Sigmoid colon (tissue), 4 donors: ENCODE measurements around the gene GNE.
"Not testable (repeated sequence)": the region's sequence is repeated elsewhere in the genome, so short reads cannot be mapped to it uniquely, and the experiment has no call there.

Source experiments
- EP300 ChIP-seq, 4 donors: sonication (generic); formaldehyde crosslinking; IDR thresholded peaks; one replicate each; pipeline ENCODE4 v1.6.1; 2017; ENCODE audit warnings: antibody characterized with exemption in 4 of 4
- POLR2A ChIP-seq, 2 donors: fragments of 450-650 bp; IDR thresholded peaks; one replicate each; pipeline ENCODE4 v1.6.1; 2016; ENCODE audit warnings: antibody characterized with exemption in 2 of 2, mild to moderate bottlenecking in 2 of 2, moderate library complexity in 2 of 2
- POLR2AphosphoS5 ChIP-seq, 4 donors: sonication (generic); formaldehyde crosslinking; IDR thresholded peaks; one replicate each; pipeline ENCODE4 v1.6.1; 2017; ENCODE audit warnings: antibody characterized with exemption in 4 of 4
- TF ChIP-seq, protein P1 (sequence below), 4 experiments: fragments of 450-650 bp in 3 of 4; fragments of 200-600 bp in 1 of 4; IDR thresholded peaks; one replicate each; pipeline ENCODE4 v1.5.1; 2016 to 2019; ENCODE audit warnings: antibody characterized with exemption in 4 of 4, mild to moderate bottlenecking in 3 of 4, moderate library complexity in 2 of 4

DNA sequence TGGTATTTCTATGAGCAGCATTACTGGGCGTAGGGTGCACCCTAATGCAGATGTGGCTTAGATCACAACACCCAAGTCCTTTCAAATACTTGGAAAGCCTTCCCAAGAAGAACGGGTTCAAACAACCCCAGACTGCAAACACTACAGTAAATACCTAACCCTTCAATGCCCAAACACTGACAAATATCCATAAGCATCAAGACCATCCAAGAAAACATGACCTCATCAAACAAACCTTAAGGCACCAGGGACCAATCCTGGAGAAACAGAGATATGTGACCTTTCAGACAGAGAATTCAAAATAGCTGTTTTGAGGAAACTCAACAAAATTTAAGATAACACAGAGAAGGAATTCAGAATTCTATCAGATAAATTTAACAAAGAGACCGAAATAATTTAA is 83.0 kb downstream of the GNE start:
- TF ChIP-seq POLR2A, EP300, POLR2AphosphoS5 (IDR thresholded peaks at IDR 0.05): not testable (repeated sequence)
- TF ChIP-seq, protein P1, sequence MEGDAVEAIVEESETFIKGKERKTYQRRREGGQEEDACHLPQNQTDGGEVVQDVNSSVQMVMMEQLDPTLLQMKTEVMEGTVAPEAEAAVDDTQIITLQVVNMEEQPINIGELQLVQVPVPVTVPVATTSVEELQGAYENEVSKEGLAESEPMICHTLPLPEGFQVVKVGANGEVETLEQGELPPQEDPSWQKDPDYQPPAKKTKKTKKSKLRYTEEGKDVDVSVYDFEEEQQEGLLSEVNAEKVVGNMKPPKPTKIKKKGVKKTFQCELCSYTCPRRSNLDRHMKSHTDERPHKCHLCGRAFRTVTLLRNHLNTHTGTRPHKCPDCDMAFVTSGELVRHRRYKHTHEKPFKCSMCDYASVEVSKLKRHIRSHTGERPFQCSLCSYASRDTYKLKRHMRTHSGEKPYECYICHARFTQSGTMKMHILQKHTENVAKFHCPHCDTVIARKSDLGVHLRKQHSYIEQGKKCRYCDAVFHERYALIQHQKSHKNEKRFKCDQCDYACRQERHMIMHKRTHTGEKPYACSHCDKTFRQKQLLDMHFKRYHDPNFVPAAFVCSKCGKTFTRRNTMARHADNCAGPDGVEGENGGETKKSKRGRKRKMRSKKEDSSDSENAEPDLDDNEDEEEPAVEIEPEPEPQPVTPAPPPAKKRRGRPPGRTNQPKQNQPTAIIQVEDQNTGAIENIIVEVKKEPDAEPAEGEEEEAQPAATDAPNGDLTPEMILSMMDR (IDR thresholded peaks at IDR 0.05), result not testable (repeated sequence)
